ENCODE data around the gene VWA3B.

The VWA3B gene

GRCh38 chr2:98087447-98088020 lies 567 bp downstream of the VWA3B start:
- TF ChIP-seq CTCF (conservative IDR thresholded peaks at IDR 0.05; ENCODE audit: control insufficient read depth, insufficient read depth, low read depth, low read length) = no peak
- H3K4me3 ChIP-seq (ENCODE audit: control insufficient read depth, low read depth, low read length) = peak overlapping the region; percentile 51
- peak; percentile 4 for DNase-seq (ENCODE audit: low read depth)

GRCh38 chr2:98088261-98088660 lies 1.3 kb downstream of the VWA3B start:
- DNase-seq (ENCODE audit: low read depth) = no peak
- H3K4me3 ChIP-seq (ENCODE audit: control insufficient read depth, low read depth, low read length) = no peak overlapping the region
- TF ChIP-seq CTCF (conservative IDR thresholded peaks at IDR 0.05; ENCODE audit: control insufficient read depth, insufficient read depth, low read depth, low read length) = no peak

- no peak for TF ChIP-seq CTCF (conservative IDR thresholded peaks at IDR 0.05; ENCODE audit: control insufficient read depth, insufficient read depth, low read depth, low read length)
- no peak overlapping the region for H3K4me3 ChIP-seq (ENCODE audit: control insufficient read depth, low read depth, low read length)
- no peak for DNase-seq (ENCODE audit: low read depth)
Measured at GRCh38 chr2:98089941-98090340, 3.0 kb downstream of the VWA3B start.

- no peak for DNase-seq (ENCODE audit: low read depth)
- no peak for TF ChIP-seq CTCF (conservative IDR thresholded peaks at IDR 0.05; ENCODE audit: control insufficient read depth, insufficient read depth, low read depth, low read length)
- H3K4me3 ChIP-seq (ENCODE audit: control insufficient read depth, low read depth, low read length) = no peak overlapping the region
Measured at GRCh38 chr2:98090951-98091350, 4.0 kb downstream of the VWA3B start.

- no peak for TF ChIP-seq CTCF (conservative IDR thresholded peaks at IDR 0.05; ENCODE audit: control insufficient read depth, insufficient read depth, low read depth, low read length)
- no peak overlapping the region for H3K4me3 ChIP-seq (ENCODE audit: control insufficient read depth, low read depth, low read length)
- DNase-seq (ENCODE audit: low read depth) = no peak
Measured at GRCh38 chr2:98091738-98092137, 4.8 kb downstream of the VWA3B start.

- H3K4me3 ChIP-seq (ENCODE audit: control insufficient read depth, low read depth, low read length) = no peak overlapping the region
- no peak for DNase-seq (ENCODE audit: low read depth)
- no peak for TF ChIP-seq CTCF (conservative IDR thresholded peaks at IDR 0.05; ENCODE audit: control insufficient read depth, insufficient read depth, low read depth, low read length)
Measured at GRCh38 chr2:98093146-98093545, 6.2 kb downstream of the VWA3B start.

GRCh38 chr2:98093611-98094010 lies 6.6 kb downstream of the VWA3B start:
- no peak for DNase-seq (ENCODE audit: low read depth)
- TF ChIP-seq CTCF (conservative IDR thresholded peaks at IDR 0.05; ENCODE audit: control insufficient read depth, insufficient read depth, low read depth, low read length) = no peak
- H3K4me3 ChIP-seq (ENCODE audit: control insufficient read depth, low read depth, low read length) = no peak overlapping the region
